Activated naive CD8-positive, alpha-beta T cell treated with anti-CD3 and anti-CD28 coated beads, Interleukin-2, amount 50 U/mL, for 24 hours (primary cell): ENCODE measurements around the gene GALNT8.

ENCODE experiments used
- ATAC-seq: fragments of 150-1000 bp; cut with Tn5 transposase; one replicate; pipeline ENCODE4 v1.10.0; 2021
- DNase-seq: peaks from one replicate; pipeline ENCODE4 v3.0.0; 2021
- H3K27ac Mint-ChIP-seq: one replicate; pipeline ENCODE4 v1.8.0; 2021; ENCODE audit warnings: mild to moderate bottlenecking, mixed read lengths
- H3K27me3 Mint-ChIP-seq: one replicate; pipeline ENCODE4 v1.8.0; 2021; ENCODE audit warnings: mixed read lengths
- H3K36me3 Mint-ChIP-seq: one replicate; pipeline ENCODE4 v1.8.0; 2021; ENCODE audit warnings: low read depth, mixed read lengths
- H3K4me1 Mint-ChIP-seq: one replicate; pipeline ENCODE4 v1.8.0; 2021; ENCODE audit warnings: mixed read lengths
- H3K4me3 Mint-ChIP-seq: one replicate; pipeline ENCODE4 v1.8.0; 2021; ENCODE audit warnings: mild to moderate bottlenecking, moderate library complexity, mixed read lengths
- H3K9me3 Mint-ChIP-seq: one replicate; pipeline ENCODE4 v1.8.0; 2021; ENCODE audit warnings: mixed read lengths

Gene GALNT8

DNA sequence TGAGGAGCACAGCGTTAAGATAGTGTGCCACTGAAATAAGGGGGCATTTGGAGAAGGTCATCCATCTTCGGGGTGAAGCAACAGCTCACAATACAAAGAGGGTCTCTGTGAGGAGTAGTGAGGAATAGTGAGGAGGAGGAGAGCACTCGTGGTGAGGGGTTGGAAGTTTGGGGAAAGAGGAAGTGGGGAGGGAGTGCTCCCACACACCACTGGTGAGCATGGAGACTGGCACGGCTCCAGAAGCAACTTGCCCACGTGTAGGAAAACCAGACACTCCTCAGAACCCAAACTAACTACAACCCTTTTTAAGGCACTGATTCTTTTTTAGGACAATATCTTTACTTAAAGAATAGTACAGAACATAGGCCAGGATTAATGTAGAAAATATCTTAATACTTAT is 48.9 kb downstream of the GALNT8 start:
- no peak overlapping the region for H3K27ac Mint-ChIP-seq

DNA sequence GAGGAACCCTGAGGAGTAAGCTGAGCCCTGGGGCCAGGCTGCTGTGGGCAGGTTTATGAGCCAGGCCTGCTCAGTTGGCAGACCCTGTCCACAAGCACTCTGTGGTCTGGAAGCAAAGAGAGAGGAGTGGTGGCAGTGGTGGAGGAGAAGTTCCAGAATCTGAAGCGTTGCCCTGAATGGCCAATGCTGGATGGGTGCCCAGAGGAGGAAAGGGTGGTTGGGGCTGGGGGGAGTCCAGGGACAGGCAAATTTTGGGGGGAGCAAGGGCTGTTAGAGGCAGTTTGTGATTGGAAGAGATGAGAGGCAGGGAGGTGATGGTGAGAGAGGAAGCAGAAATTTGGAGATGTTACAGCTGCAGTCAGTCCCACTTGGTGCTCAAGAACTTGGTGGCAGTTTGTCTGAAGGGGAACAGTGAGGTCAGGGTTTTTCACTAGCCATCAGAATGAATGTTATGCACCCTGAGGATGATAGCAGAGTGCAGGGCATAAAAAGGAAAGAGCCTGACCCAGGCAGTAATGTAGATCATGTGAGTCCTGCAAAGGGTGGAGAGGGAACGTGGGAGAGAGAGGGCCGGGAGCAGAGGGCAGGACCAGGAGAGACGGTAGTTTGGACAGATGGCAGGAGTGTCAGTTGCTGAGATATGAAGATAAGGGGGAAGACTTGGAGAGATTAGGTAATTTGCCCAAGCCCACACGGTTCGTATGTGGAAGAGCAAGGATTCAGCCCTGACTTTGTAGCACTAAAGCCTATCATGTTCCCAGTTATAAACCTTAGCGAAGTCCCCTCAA is 51.2 kb downstream of the GALNT8 start:
- Mint-ChIP-seq H3K9me3 (no peaks in the 10 kb centered on the region), H3K4me3 (no peak overlapping the region), H3K27ac (no peak overlapping the region), H3K27me3 (peaks cover 5% of the 10 kb centered on the region), H3K36me3 (no peaks in the 10 kb centered on the region), H3K4me1 (no peaks in the 10 kb centered on the region)
- DNase-seq (no peak), ATAC-seq (no peak)

More for the DNA sequence above, 48.9 kb downstream of the GALNT8 start:
- H3K27me3 Mint-ChIP-seq: peaks cover 5% of the 10 kb centered on the region
- H3K4me3 Mint-ChIP-seq: no peak overlapping the region
- H3K9me3 Mint-ChIP-seq: no peaks in the 10 kb centered on the region
- DNase-seq (no peak), ATAC-seq (no peak)
- H3K4me1 Mint-ChIP-seq: no peaks in the 10 kb centered on the region
- no peaks in the 10 kb centered on the region for H3K36me3 Mint-ChIP-seq

DNA sequence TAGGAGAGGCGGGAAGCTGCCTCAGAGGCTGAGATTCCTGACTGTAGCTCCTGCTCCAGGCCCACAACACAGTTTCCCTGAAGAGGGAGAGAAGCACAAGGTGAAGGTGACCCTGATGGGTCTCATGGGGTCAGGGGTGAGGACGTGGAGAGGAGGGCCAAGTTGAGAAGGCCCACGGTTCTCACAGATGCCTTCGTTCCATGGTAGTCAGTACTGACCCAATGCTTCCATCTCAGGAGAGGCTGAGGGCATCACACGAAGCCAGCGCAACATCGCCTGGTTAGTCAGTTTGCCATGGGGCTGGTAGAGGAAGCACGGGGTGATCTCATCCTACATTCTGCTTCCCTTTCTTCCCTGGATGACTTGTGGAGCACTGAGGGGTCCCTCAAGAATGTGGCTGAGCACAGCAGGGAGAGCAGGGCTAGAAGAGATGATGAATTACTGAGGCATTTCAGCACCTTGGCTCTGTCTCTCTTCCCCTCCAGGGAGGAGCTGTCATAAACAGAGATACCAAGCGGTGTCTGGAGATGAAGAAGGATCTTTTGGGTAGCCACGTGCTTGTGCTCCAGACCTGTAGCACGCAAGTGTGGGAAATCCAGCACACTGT is 51.9 kb downstream of the GALNT8 start:
- Mint-ChIP-seq H3K4me1 (no peaks in the 10 kb centered on the region), H3K27ac (no peak overlapping the region), H3K27me3 (peaks cover 5% of the 10 kb centered on the region), H3K4me3 (no peak overlapping the region), H3K9me3 (no peaks in the 10 kb centered on the region), H3K36me3 (no peaks in the 10 kb centered on the region)
- ATAC-seq (no peak), DNase-seq (no peak)

DNA sequence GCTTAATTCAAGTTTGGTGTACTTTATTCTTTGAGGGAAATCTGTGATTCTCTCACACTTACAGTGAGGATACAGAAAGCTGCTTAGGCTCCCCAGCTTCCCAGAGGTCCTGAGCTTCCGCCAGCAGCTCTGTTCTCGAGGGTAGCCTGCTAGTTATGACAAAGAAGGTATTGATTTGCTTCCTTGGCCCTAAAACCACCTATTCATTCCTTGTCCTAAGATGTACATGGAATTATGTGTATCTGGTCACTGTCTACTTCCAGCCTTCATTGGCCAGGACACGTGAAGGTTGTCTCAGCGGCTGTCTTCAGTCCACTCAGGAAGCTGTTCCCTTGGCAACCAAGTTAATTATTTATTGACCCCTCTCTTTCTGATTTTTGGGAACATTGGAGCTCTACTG is 55.7 kb downstream of the GALNT8 start:
- no peak overlapping the region for H3K27ac Mint-ChIP-seq
- H3K4me1 Mint-ChIP-seq: no peaks in the 10 kb centered on the region
- peaks cover 5% of the 10 kb centered on the region for H3K27me3 Mint-ChIP-seq
- DNase-seq: no peak
- H3K4me3 Mint-ChIP-seq: no peak overlapping the region
- H3K9me3 Mint-ChIP-seq: no peaks in the 10 kb centered on the region
- no peak for ATAC-seq
- H3K36me3 Mint-ChIP-seq: no peaks in the 10 kb centered on the region

DNA sequence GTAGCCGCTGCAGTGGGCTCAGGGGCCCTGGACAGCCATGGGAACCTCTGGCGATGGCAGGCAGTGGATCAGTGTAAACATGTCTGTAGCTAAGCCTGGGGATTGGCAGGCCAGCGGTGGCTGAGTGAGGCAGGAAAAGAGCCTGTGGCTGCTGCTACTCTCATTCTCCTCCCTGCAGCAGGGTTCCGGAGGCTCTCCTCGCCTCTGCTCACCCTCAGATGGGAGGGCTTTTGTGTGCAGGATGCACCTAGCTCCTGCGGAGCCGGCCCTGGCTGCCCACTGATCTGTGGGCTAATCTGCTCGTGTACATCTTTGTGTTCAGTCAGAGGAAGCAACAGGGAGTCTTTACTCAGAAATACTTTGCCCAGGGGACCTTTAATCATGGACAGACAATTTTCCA is 59.5 kb downstream of the GALNT8 start:
- Mint-ChIP-seq H3K4me3 (no peak overlapping the region), H3K27ac (no peak overlapping the region), H3K4me1 (no peaks in the 10 kb centered on the region), H3K27me3 (peaks cover 6% of the 10 kb centered on the region), H3K36me3 (peaks cover 4% of the 10 kb centered on the region), H3K9me3 (peaks cover 8% of the 10 kb centered on the region)
- DNase-seq: no peak
- ATAC-seq: no peak

DNA sequence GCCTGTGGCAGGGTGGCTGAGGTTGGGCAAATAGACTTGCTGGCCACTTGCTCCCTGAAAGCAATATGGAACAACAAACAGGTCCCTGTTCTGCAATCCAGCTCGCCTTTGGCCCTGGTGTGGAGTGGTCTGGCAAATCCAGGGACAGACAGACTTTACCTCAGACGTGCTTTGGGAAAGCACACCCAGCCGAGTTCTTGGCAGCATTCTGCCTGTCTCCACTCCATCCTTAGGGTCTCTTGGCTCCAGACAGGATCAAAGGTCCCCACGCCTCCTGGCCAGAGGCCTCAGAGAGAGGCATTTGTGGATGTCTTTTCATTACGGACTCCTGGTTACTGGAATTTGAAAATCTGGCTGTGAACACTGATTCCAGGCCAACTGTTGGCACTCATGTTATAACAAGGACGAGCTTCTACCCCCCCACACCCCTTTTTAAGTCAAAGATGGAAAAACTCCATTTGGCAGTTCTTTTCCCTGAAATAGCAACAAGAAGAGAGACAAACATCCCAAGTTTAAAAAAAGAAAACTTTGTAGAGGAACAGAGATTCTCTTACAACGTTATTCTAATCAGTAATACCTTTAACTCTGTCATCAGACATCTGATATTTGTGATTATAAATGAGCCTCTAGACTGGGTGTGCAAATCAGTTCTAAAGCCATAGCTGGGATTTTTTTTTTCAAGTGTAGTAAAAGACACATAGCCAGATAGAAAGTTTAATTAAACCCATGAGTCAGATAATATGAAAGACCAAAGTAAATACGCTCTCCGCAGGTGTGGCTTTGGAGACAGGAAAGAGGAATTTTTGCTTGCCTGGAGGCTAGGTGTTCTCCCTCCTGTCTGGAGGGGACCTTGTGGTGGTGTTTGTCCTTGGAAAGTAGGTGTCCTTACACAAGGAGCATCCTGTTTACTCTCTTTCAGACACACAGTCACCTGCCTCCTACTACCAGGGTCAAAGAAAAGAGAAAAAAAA is 60.7 kb downstream of the GALNT8 start:
- Mint-ChIP-seq H3K27me3 (peaks cover 6% of the 10 kb centered on the region), H3K9me3 (peaks cover 8% of the 10 kb centered on the region), H3K36me3 (peaks cover 4% of the 10 kb centered on the region), H3K4me3 (no peak overlapping the region), H3K4me1 (no peaks in the 10 kb centered on the region), H3K27ac (no peak overlapping the region)
- no peak for DNase-seq
- no peak for ATAC-seq

- Mint-ChIP-seq H3K4me1 (no peaks in the 10 kb centered on the region), H3K36me3 (peaks cover 4% of the 10 kb centered on the region), H3K4me3 (no peak overlapping the region), H3K9me3 (peaks cover 8% of the 10 kb centered on the region), H3K27ac (no peak overlapping the region), H3K27me3 (peaks cover 4% of the 10 kb centered on the region)
- no peak for DNase-seq
- ATAC-seq: no peak
Observed at GRCh38 chr12:4784404-4785054, 64.3 kb downstream of the GALNT8 start.

DNA sequence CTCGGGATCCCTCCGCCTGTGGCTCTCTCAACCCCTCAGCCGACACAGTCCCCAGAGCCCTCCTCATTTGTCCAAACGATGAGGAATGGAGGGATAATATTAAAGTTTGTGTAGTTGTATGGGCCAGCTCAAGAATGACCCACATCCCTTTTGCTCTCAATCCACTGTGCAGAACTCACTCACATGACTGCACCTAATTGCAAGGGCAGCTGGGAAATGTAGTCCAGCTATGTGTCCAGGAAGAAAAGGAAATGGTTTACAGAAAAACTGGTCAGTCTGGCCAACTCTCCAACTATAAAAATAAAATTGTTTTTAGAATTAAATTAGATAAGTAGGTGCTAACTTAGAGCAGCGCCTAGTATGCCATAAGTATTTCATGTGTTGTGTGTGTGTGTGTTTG is 66.6 kb downstream of the GALNT8 start:
- no peak overlapping the region for H3K27ac Mint-ChIP-seq
- peaks cover 4% of the 10 kb centered on the region for H3K36me3 Mint-ChIP-seq
- no peak overlapping the region for H3K4me3 Mint-ChIP-seq
- DNase-seq (no peak), ATAC-seq (no peak)
- no peaks in the 10 kb centered on the region for H3K4me1 Mint-ChIP-seq
- peaks cover 8% of the 10 kb centered on the region for H3K9me3 Mint-ChIP-seq
- peaks cover 3% of the 10 kb centered on the region for H3K27me3 Mint-ChIP-seq

DNA sequence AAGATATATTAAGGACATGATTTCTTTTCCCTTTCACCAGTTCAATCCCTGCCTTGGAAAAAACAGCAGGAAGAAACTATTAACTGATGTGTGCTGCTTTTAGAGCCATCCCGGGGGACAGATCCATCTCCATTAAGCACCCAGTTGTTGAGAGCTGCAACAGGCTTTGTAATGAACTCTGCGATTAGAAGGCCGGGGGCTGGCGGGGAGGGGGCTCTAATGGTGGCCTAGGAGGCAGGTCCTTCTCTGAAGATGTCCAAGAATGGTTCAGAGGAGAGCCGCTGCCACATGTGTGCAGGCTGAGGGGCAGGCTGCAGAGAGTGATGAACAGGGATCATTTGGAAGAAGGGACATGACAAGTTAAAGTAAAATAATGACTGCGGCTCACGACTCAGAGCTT is 67.8 kb downstream of the GALNT8 start:
- H3K27me3 Mint-ChIP-seq: peaks cover 4% of the 10 kb centered on the region
- H3K36me3 Mint-ChIP-seq: peaks cover 3% of the 10 kb centered on the region
- H3K4me3 Mint-ChIP-seq: no peak overlapping the region
- DNase-seq: no peak
- no peak overlapping the region for H3K27ac Mint-ChIP-seq
- peaks cover 7% of the 10 kb centered on the region for H3K9me3 Mint-ChIP-seq
- ATAC-seq: no peak
- no peaks in the 10 kb centered on the region for H3K4me1 Mint-ChIP-seq

GRCh38 chr12:4789776-4790175 is 69.6 kb downstream of the GALNT8 start:
- Mint-ChIP-seq H3K27me3 (peaks cover 4% of the 10 kb centered on the region), H3K4me3 (no peak overlapping the region), H3K27ac (no peak overlapping the region), H3K36me3 (no peaks in the 10 kb centered on the region), H3K4me1 (no peaks in the 10 kb centered on the region), H3K9me3 (no peaks in the 10 kb centered on the region)
- no peak for DNase-seq
- ATAC-seq: no peak

- Mint-ChIP-seq H3K4me1 (no peaks in the 10 kb centered on the region), H3K36me3 (no peaks in the 10 kb centered on the region), H3K9me3 (no peaks in the 10 kb centered on the region), H3K27me3 (peaks cover 7% of the 10 kb centered on the region), H3K4me3 (no peak overlapping the region), H3K27ac (no peak overlapping the region)
- DNase-seq (no peak), ATAC-seq (no peak)
Observed at GRCh38 chr12:4791497-4791896, 71.3 kb downstream of the GALNT8 start.

DNA sequence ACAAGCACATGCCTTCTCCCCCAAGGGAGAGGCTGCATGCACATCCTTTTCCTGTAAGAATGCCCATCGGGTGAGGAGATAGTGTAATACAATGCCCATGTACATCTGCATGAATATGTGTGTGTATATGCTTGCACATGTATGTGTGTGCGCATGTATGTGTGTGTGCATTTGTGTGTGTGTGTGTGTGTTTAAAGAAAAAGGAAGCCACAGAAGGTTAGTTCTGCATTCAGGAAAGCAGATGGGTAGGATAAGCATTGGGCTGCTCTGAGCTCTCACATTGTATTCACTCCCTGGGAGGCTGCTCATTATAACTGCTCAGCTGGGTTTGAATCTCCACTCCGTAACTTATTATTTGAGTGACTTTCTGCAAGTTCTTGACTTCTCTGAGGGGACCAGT is 74.3 kb downstream of the GALNT8 start:
- no peak overlapping the region for H3K4me3 Mint-ChIP-seq
- no peak for DNase-seq
- ATAC-seq: no peak
- no peaks in the 10 kb centered on the region for H3K9me3 Mint-ChIP-seq
- peaks cover 16% of the 10 kb centered on the region for H3K27me3 Mint-ChIP-seq
- H3K27ac Mint-ChIP-seq: no peak overlapping the region
- H3K36me3 Mint-ChIP-seq: no peaks in the 10 kb centered on the region
- no peaks in the 10 kb centered on the region for H3K4me1 Mint-ChIP-seq

DNA sequence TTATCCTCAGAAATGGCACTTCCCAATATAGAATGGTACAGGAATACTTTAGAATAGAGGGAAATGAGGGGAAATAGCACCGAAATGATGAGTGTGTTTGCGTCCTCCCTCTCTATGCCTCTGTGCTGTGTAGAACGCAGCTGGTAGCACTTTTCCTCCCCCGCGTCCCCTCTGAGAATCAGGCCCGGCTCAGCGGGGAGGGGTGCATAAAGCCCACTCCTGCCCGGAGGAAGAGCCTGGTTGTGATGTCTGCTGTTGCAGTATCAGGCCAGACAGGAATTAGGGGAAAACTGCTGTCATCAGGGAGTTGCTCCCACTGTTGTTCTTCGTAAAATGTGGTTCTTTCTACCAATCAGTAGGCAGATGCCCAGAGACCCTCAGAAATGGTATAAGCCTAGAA is 76.0 kb downstream of the GALNT8 start:
- Mint-ChIP-seq H3K4me3 (no peak overlapping the region), H3K36me3 (no peaks in the 10 kb centered on the region), H3K9me3 (no peaks in the 10 kb centered on the region), H3K4me1 (no peaks in the 10 kb centered on the region), H3K27me3 (peaks cover 16% of the 10 kb centered on the region), H3K27ac (no peak overlapping the region)
- ATAC-seq (no peak), DNase-seq (no peak)

DNA sequence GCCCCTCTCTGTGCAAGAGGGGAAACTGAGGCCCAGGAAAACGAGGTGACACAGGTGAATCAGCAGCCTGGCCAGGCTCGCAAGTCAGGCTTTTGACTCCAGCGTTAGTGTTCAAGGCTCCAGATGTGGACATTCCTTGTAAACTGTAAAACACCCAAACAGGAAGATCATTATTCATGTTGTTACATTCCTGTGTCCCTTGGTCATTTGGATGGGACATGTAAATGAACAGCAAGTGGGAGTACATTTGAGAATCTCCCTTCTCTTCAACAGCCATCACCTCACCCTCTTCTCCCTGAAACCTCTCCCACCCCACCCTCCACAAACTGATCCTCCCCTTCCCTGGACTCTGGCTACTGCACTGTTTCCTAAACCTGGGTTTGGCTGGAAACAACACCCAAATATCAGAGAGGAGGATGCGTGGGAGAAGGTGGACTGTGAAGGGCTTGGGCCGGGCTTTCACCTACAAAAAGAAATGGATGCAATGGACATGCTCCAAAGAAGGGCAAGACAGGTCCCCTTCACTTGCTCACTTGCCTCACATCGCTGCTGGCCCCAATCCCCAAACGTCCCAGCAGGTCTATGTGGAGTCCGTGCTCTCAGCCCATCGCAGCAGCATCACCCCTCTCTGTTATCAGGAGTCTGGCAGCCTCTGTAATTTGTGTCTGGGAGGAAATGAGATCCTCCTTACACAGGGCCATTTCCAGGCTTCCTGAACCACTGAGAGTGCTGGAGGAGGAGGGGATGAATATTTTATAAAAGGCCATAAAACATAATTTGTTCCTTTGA is 76.7 kb downstream of the GALNT8 start:
- no peaks in the 10 kb centered on the region for H3K9me3 Mint-ChIP-seq
- H3K36me3 Mint-ChIP-seq: no peaks in the 10 kb centered on the region
- ATAC-seq (no peak), DNase-seq (no peak)
- H3K4me1 Mint-ChIP-seq: no peaks in the 10 kb centered on the region
- H3K27ac Mint-ChIP-seq: no peak overlapping the region
- peaks cover 12% of the 10 kb centered on the region for H3K27me3 Mint-ChIP-seq
- H3K4me3 Mint-ChIP-seq: no peak overlapping the region
